ENCODE results near the gene FYCO1.

Gene FYCO1

GRCh38 chr3:45947361-45947760 lies 48.3 kb downstream of the FYCO1 start:
- no peak overlapping the region for H3K4ac ChIP-seq (ENCODE audit: low read length)
- H3K23ac ChIP-seq (ENCODE audit: low read depth, low read length, poor library complexity) = no peak overlapping the region
- H3K9me3 ChIP-seq (replicated peaks in 1 of 2; ENCODE audit: control insufficient read depth in 2 of 2, insufficient read depth in 1 of 2, low read depth in 1 of 2, low read length in 2 of 2) = no peaks in the 10 kb centered on the region
- no peak overlapping the region for H2AK5ac ChIP-seq (ENCODE audit: low read depth, low read length)
- no peak overlapping the region for H3K4me2 ChIP-seq (ENCODE audit: insufficient read depth, low read length, poor library complexity, severe bottlenecking)
- H3K36me3 ChIP-seq (replicated peaks in 1 of 2; ENCODE audit: control insufficient read depth in 2 of 2, insufficient read depth in 2 of 2, low read length in 2 of 2) = peaks cover 41 to 62% of the 10 kb centered on the region in 2 donors
- no peak overlapping the region for H3K9ac ChIP-seq (ENCODE audit: low read depth, low read length, poor library complexity)
- no peak overlapping the region for H3K14ac ChIP-seq (ENCODE audit: low read length)
- WGBS, 2 donors (ENCODE audit: extremely low coverage in 2 of 2, insufficient read length in 2 of 2, insufficient replicate concordance in 1 of 2) = no CpG with 5 or more reads among the region's 3 CpGs
- H3K4me3 ChIP-seq (ENCODE audit: low read length in 2 of 2) = no peak overlapping the region
- no peak for DNase-seq (ENCODE audit: low spot score)
- H3K27ac ChIP-seq (replicated peaks; ENCODE audit: low read length) = no peak overlapping the region
- H2BK120ac ChIP-seq (ENCODE audit: low read depth, low read length) = no peak overlapping the region
- no peak overlapping the region for H4K8ac ChIP-seq (ENCODE audit: low read depth, low read length)
- no peak overlapping the region for H2AFZ ChIP-seq (ENCODE audit: low read length)
- no peaks in the 10 kb centered on the region for H3K4me1 ChIP-seq (ENCODE audit: control insufficient read depth in 2 of 2, insufficient read depth in 1 of 2, low read depth in 1 of 2, low read length in 2 of 2)
- H2BK15ac ChIP-seq (ENCODE audit: low read length) = no peak overlapping the region
- H2BK12ac ChIP-seq (ENCODE audit: low read length) = no peak overlapping the region
- H3K18ac ChIP-seq (ENCODE audit: low read length) = no peak overlapping the region
- H3K27me3 ChIP-seq (ENCODE audit: control insufficient read depth in 3 of 3, insufficient read depth in 3 of 3, low read depth in 1 of 3, low read length in 3 of 3) = no peaks in the 10 kb centered on the region
- no peak overlapping the region for H4K91ac ChIP-seq (ENCODE audit: low read depth, low read length, poor library complexity)
- no peak overlapping the region for H2BK5ac ChIP-seq (ENCODE audit: low read length)
- H3K79me1 ChIP-seq (ENCODE audit: low read depth, low read length) = no peaks in the 10 kb centered on the region

- no peak overlapping the region for H3K4me2 ChIP-seq (ENCODE audit: insufficient read depth, low read length, poor library complexity, severe bottlenecking)
- H3K36me3 ChIP-seq (replicated peaks in 1 of 2; ENCODE audit: control insufficient read depth in 2 of 2, insufficient read depth in 2 of 2, low read length in 2 of 2) = peaks cover 38 to 58% of the 10 kb centered on the region in 2 donors
- no peak overlapping the region for H2BK5ac ChIP-seq (ENCODE audit: low read length)
- WGBS, 2 donors (ENCODE audit: extremely low coverage in 2 of 2, insufficient read length in 2 of 2, insufficient replicate concordance in 1 of 2) = no CpG with 5 or more reads among the region's 3 CpGs
- H2BK120ac ChIP-seq (ENCODE audit: low read depth, low read length) = no peak overlapping the region
- H3K79me1 ChIP-seq (ENCODE audit: low read depth, low read length) = no peaks in the 10 kb centered on the region
- H3K18ac ChIP-seq (ENCODE audit: low read length) = no peak overlapping the region
- no peak overlapping the region for H3K4me3 ChIP-seq (ENCODE audit: low read length in 2 of 2)
- H2AFZ ChIP-seq (ENCODE audit: low read length) = no peak overlapping the region
- no peak overlapping the region for H3K14ac ChIP-seq (ENCODE audit: low read length)
- DNase-seq (ENCODE audit: low spot score) = no peak
- H2BK12ac ChIP-seq (ENCODE audit: low read length) = no peak overlapping the region
- no peak overlapping the region for H3K27ac ChIP-seq (replicated peaks; ENCODE audit: low read length)
- no peak overlapping the region for H4K8ac ChIP-seq (ENCODE audit: low read depth, low read length)
- no peak overlapping the region for H3K23ac ChIP-seq (ENCODE audit: low read depth, low read length, poor library complexity)
- H3K27me3 ChIP-seq (ENCODE audit: control insufficient read depth in 3 of 3, insufficient read depth in 3 of 3, low read depth in 1 of 3, low read length in 3 of 3) = no peaks in the 10 kb centered on the region
- H3K9ac ChIP-seq (ENCODE audit: low read depth, low read length, poor library complexity) = no peak overlapping the region
- no peak overlapping the region for H2AK5ac ChIP-seq (ENCODE audit: low read depth, low read length)
- H3K4ac ChIP-seq (ENCODE audit: low read length) = no peak overlapping the region
- H2BK15ac ChIP-seq (ENCODE audit: low read length) = no peak overlapping the region
- H3K4me1 ChIP-seq (ENCODE audit: control insufficient read depth in 2 of 2, insufficient read depth in 1 of 2, low read depth in 1 of 2, low read length in 2 of 2) = no peaks in the 10 kb centered on the region
- H3K9me3 ChIP-seq (replicated peaks in 1 of 2; ENCODE audit: control insufficient read depth in 2 of 2, insufficient read depth in 1 of 2, low read depth in 1 of 2, low read length in 2 of 2) = no peaks in the 10 kb centered on the region
- H4K91ac ChIP-seq (ENCODE audit: low read depth, low read length, poor library complexity) = no peak overlapping the region
Observed at GRCh38 chr3:45946875-45947274, 48.7 kb downstream of the FYCO1 start.

- Histone ChIP-seq H3K9ac (ENCODE audit: low read depth, low read length, poor library complexity) (no peak overlapping the region), H2BK12ac (ENCODE audit: low read length) (no peak overlapping the region), H4K8ac (ENCODE audit: low read depth, low read length) (no peak overlapping the region), H2BK5ac (ENCODE audit: low read length) (no peak overlapping the region), H2BK120ac (ENCODE audit: low read depth, low read length) (no peak overlapping the region), H3K9me3 (replicated peaks in 1 of 2; ENCODE audit: control insufficient read depth in 2 of 2, insufficient read depth in 1 of 2, low read depth in 1 of 2, low read length in 2 of 2) (no peaks in the 10 kb centered on the region), H3K4me3 (ENCODE audit: low read length in 2 of 2) (no peak overlapping the region), H3K4me2 (ENCODE audit: insufficient read depth, low read length, poor library complexity, severe bottlenecking) (no peak overlapping the region), H3K27me3 (ENCODE audit: control insufficient read depth in 3 of 3, insufficient read depth in 3 of 3, low read depth in 1 of 3, low read length in 3 of 3) (no peaks in the 10 kb centered on the region), H3K27ac (replicated peaks; ENCODE audit: low read length) (no peak overlapping the region), H3K14ac (ENCODE audit: low read length) (no peak overlapping the region), H4K91ac (ENCODE audit: low read depth, low read length, poor library complexity) (no peak overlapping the region), H3K36me3 (replicated peaks in 1 of 2; ENCODE audit: control insufficient read depth in 2 of 2, insufficient read depth in 2 of 2, low read length in 2 of 2) (peaks cover 32 to 52% of the 10 kb centered on the region in 2 donors), H3K4me1 (ENCODE audit: control insufficient read depth in 2 of 2, insufficient read depth in 1 of 2, low read depth in 1 of 2, low read length in 2 of 2) (no peaks in the 10 kb centered on the region), H3K23ac (ENCODE audit: low read depth, low read length, poor library complexity) (no peak overlapping the region), H2AFZ (ENCODE audit: low read length) (no peak overlapping the region), H3K79me1 (ENCODE audit: low read depth, low read length) (no peaks in the 10 kb centered on the region), H2AK5ac (ENCODE audit: low read depth, low read length) (no peak overlapping the region), H3K4ac (ENCODE audit: low read length) (no peak overlapping the region), H2BK15ac (ENCODE audit: low read length) (no peak overlapping the region), H3K18ac (ENCODE audit: low read length) (no peak overlapping the region)
- DNase-seq (ENCODE audit: low spot score) = no peak
- WGBS, 2 donors (ENCODE audit: extremely low coverage in 2 of 2, insufficient read length in 2 of 2, insufficient replicate concordance in 1 of 2) = no CpG with 5 or more reads among the region's 1 CpG
Observed at GRCh38 chr3:45946307-45946706, 49.3 kb downstream of the FYCO1 start.

- Histone ChIP-seq H4K91ac (ENCODE audit: low read depth, low read length, poor library complexity) (no peak overlapping the region), H3K36me3 (replicated peaks in 1 of 2; ENCODE audit: control insufficient read depth in 2 of 2, insufficient read depth in 2 of 2, low read length in 2 of 2) (peaks cover 26 to 42% of the 10 kb centered on the region in 2 donors), H3K27me3 (ENCODE audit: control insufficient read depth in 3 of 3, insufficient read depth in 3 of 3, low read depth in 1 of 3, low read length in 3 of 3) (no peaks in the 10 kb centered on the region), H3K27ac (replicated peaks; ENCODE audit: low read length) (no peak overlapping the region), H3K9me3 (replicated peaks in 1 of 2; ENCODE audit: control insufficient read depth in 2 of 2, insufficient read depth in 1 of 2, low read depth in 1 of 2, low read length in 2 of 2) (no peaks in the 10 kb centered on the region), H3K18ac (ENCODE audit: low read length) (no peak overlapping the region), H2BK120ac (ENCODE audit: low read depth, low read length) (no peak overlapping the region), H3K23ac (ENCODE audit: low read depth, low read length, poor library complexity) (no peak overlapping the region), H2BK5ac (ENCODE audit: low read length) (no peak overlapping the region), H2BK12ac (ENCODE audit: low read length) (no peak overlapping the region), H3K4me2 (ENCODE audit: insufficient read depth, low read length, poor library complexity, severe bottlenecking) (no peak overlapping the region), H3K79me1 (ENCODE audit: low read depth, low read length) (no peaks in the 10 kb centered on the region), H3K14ac (ENCODE audit: low read length) (no peak overlapping the region), H3K9ac (ENCODE audit: low read depth, low read length, poor library complexity) (no peak overlapping the region), H2BK15ac (ENCODE audit: low read length) (no peak overlapping the region), H3K4me3 (ENCODE audit: low read length in 2 of 2) (no peak overlapping the region), H2AK5ac (ENCODE audit: low read depth, low read length) (no peak overlapping the region), H3K4me1 (ENCODE audit: control insufficient read depth in 2 of 2, insufficient read depth in 1 of 2, low read depth in 1 of 2, low read length in 2 of 2) (no peaks in the 10 kb centered on the region), H4K8ac (ENCODE audit: low read depth, low read length) (no peak overlapping the region), H2AFZ (ENCODE audit: low read length) (no peak overlapping the region), H3K4ac (ENCODE audit: low read length) (no peak overlapping the region)
- WGBS, 2 donors (ENCODE audit: extremely low coverage in 2 of 2, insufficient read length in 2 of 2, insufficient replicate concordance in 1 of 2) = no CpG with 5 or more reads among the region's 5 CpGs
- no peak for DNase-seq (ENCODE audit: low spot score)
Observed at GRCh38 chr3:45944830-45945620, 50.6 kb downstream of the FYCO1 start.

All from neuronal stem cell (in vitro differentiated cells).